H1 (cell line): ENCODE results near the gene GLUL. TPM values are rescaled to one million over a fixed set of nuclear protein-coding genes. Genes with fewer than 3 reads are reported as not detected.

ENCODE experiments used
- CTCF ChIA-PET: fragments of 300-600 bp; sonication (Branson Sonifier 250); formaldehyde crosslinking; loops from one replicate; lab custom pipeline; 2021; ENCODE audit not compliant: partially characterized antibody; lab: Charles Lee
- POLR2A ChIA-PET: fragments of 300-600 bp; sonication (Branson Sonifier 250); formaldehyde crosslinking; loops from one replicate; lab custom pipeline; 2021; ENCODE audit warnings: inconsistent platforms; ENCODE audit not compliant: partially characterized antibody; lab: Charles Lee
- DNase-seq, 2 experiments: peaks; one replicate each; pipeline versions ENCODE4 v3.0.0 to v3.0.0-alpha.2; 2010 to 2022; ENCODE audit warnings: low spot score in 2 of 2, low read depth in 1 of 2, mixed read lengths in 1 of 2
- FAIRE-seq: peaks from 2 replicates; lab custom pipeline; 2011; peaks lifted over from hg19 to GRCh38; lab: Jason Lieb, UNC
- H2AFZ ChIP-seq: 2 replicates; pipeline ENCODE4 v1.8.1; 2012; ENCODE audit warnings: low read length, inconsistent platforms
- H2AK5ac ChIP-seq: 2 replicates; pipeline ENCODE4 v1.6.1; 2013; ENCODE audit warnings: low read depth, low read length
- H2BK120ac ChIP-seq: replicated peaks from 2 replicates; pipeline ENCODE3; 2013; ENCODE audit warnings: low read depth, low read length, inconsistent platforms
- H2BK12ac ChIP-seq: 2 replicates; pipeline ENCODE4 v1.6.1; 2013; ENCODE audit warnings: low read depth, low read length
- H2BK15ac ChIP-seq: 2 replicates; pipeline ENCODE4 v1.6.1; 2013; ENCODE audit warnings: low read length
- H2BK20ac ChIP-seq: 2 replicates; pipeline ENCODE4 v1.6.1; 2013; ENCODE audit warnings: low read length
- H2BK5ac ChIP-seq: 2 replicates; pipeline ENCODE4 v1.6.1; 2013; ENCODE audit warnings: low read depth, low read length
- H3K14ac ChIP-seq: 2 replicates; pipeline ENCODE4 v1.6.1; 2013; ENCODE audit warnings: inconsistent platforms; ENCODE audit not compliant: insufficient read length
- H3K18ac ChIP-seq: 2 replicates; pipeline ENCODE4 v1.6.1; 2013; ENCODE audit warnings: low read length; ENCODE audit errors: extremely low read depth
- H3K23ac ChIP-seq: 2 replicates; pipeline ENCODE4 v1.6.1; 2013; ENCODE audit warnings: inconsistent platforms; ENCODE audit not compliant: insufficient read length
- H3K23me2 ChIP-seq: 2 replicates; pipeline ENCODE4 v1.6.1; 2013; ENCODE audit warnings: low read depth, low read length
- H3K27ac ChIP-seq: 2 replicates; pipeline ENCODE4 v1.6.1; 2011; ENCODE audit warnings: low read depth, low read length, inconsistent platforms
- H3K27me3 ChIP-seq, 4 experiments: replicated peaks in 1 of 4; 1 replicate in 1 of 4; 2 replicates in 3 of 4; pipeline versions ENCODE4 v1.6.1 to v1.8.1; 2011 to 2013; ENCODE audit warnings: low read length in 3 of 4, mild to moderate bottlenecking in 3 of 4, inconsistent platforms in 2 of 4, mixed read lengths in 2 of 4, moderate library complexity in 1 of 4; ENCODE audit not compliant: control insufficient read depth in 3 of 4, insufficient read depth in 3 of 4; ENCODE audit errors: extremely low read depth in 1 of 4
- H3K36me3 ChIP-seq, 4 experiments: 2 replicates each; pipeline versions ENCODE4 v1.6.1 to v1.8.1; 2011 to 2013; ENCODE audit warnings: mild to moderate bottlenecking in 4 of 4, low read length in 3 of 4, moderate library complexity in 2 of 4, control low read depth in 1 of 4, inconsistent platforms in 1 of 4; ENCODE audit not compliant: insufficient read depth in 4 of 4, control insufficient read depth in 2 of 4
- H3K4ac ChIP-seq: replicated peaks from 2 replicates; pipeline ENCODE3; 2013; ENCODE audit warnings: low read length, low read depth, mixed read lengths, inconsistent platforms; ENCODE audit not compliant: insufficient read length
- H3K4me1 ChIP-seq, 4 experiments: replicated peaks in 1 of 4; 1 replicate in 1 of 4; 2 replicates in 3 of 4; pipeline versions ENCODE4 v1.6.1 to v1.8.1; 2011 to 2013; ENCODE audit warnings: low read length in 3 of 4, inconsistent platforms in 2 of 4, mixed read lengths in 1 of 4; ENCODE audit not compliant: insufficient read depth in 4 of 4, control insufficient read depth in 3 of 4
- H3K4me2 ChIP-seq, 2 experiments: 2 replicates each; pipeline versions ENCODE4 v1.6.1 to v1.8.1; 2011 to 2013; ENCODE audit warnings: low read depth in 2 of 2, low read length in 2 of 2, control low read depth in 1 of 2, inconsistent platforms in 1 of 2, mild to moderate bottlenecking in 1 of 2; ENCODE audit not compliant: insufficient read depth in 1 of 2
- H3K4me3 ChIP-seq, 4 experiments: fragments of 200-600, 300-600 bp in 1 of 4; sonication (generic), shearing (Covaris generic), sonication (Bioruptor Twin) in 1 of 4; 2 replicates each; pipeline versions ENCODE4 v1.5.1 to v1.8.1; 2011 to 2016; ENCODE audit warnings: low read length in 4 of 4, low read depth in 3 of 4, control low read depth in 2 of 4, inconsistent platforms in 2 of 4, mild to moderate bottlenecking in 2 of 4, mixed read lengths in 1 of 4, moderate library complexity in 1 of 4; ENCODE audit not compliant: insufficient read depth in 2 of 4; ENCODE audit errors: extremely low read depth in 1 of 4
- H3K56ac ChIP-seq: replicated peaks from 2 replicates; pipeline ENCODE3; 2013; ENCODE audit warnings: low read depth, mild to moderate bottlenecking, mixed read lengths, low read length, inconsistent platforms; ENCODE audit not compliant: insufficient read length
- H3K79me1 ChIP-seq: 2 replicates; pipeline ENCODE4 v1.6.1; 2013; ENCODE audit warnings: low read depth, low read length, control low read depth
- H3K79me2 ChIP-seq, 2 experiments: 2 replicates each; pipeline versions ENCODE4 v1.6.1 to v1.8.1; 2012 to 2013; ENCODE audit warnings: low read length in 2 of 2, mild to moderate bottlenecking in 2 of 2, inconsistent platforms in 1 of 2; ENCODE audit not compliant: insufficient read depth in 2 of 2, control insufficient read depth in 1 of 2
- H3K9ac ChIP-seq, 4 experiments: replicated peaks in 1 of 4; 1 replicate in 1 of 4; 2 replicates in 3 of 4; pipeline versions ENCODE4 v1.6.1 to v1.8.1; 2011 to 2013; ENCODE audit warnings: low read depth in 3 of 4, low read length in 3 of 4, control low read depth in 2 of 4, mild to moderate bottlenecking in 2 of 4, moderate library complexity in 2 of 4, inconsistent platforms in 1 of 4; ENCODE audit errors: extremely low read depth in 1 of 4
- H3K9me3 ChIP-seq, 2 experiments: 2 replicates each; pipeline versions ENCODE4 v1.6.1 to v1.8.1; 2012 to 2013; ENCODE audit warnings: mild to moderate bottlenecking in 2 of 2, moderate library complexity in 2 of 2, control low read depth in 1 of 2, inconsistent platforms in 1 of 2, low read depth in 1 of 2, low read length in 1 of 2, mixed read lengths in 1 of 2; ENCODE audit not compliant: insufficient read depth in 2 of 2
- H4K20me1 ChIP-seq, 2 experiments: replicated peaks in 1 of 2; 2 replicates each; pipeline versions ENCODE3 to v1.8.1; 2011 to 2013; ENCODE audit warnings: inconsistent platforms in 2 of 2, low read length in 2 of 2, mild to moderate bottlenecking in 1 of 2; ENCODE audit not compliant: insufficient read depth in 2 of 2, control insufficient read depth in 1 of 2
- H4K5ac ChIP-seq: 2 replicates; pipeline ENCODE4 v1.6.1; 2013; ENCODE audit warnings: low read length, low read depth, mixed read lengths, inconsistent platforms; ENCODE audit not compliant: insufficient read length
- H4K8ac ChIP-seq: 2 replicates; pipeline ENCODE4 v1.8.0; 2013; ENCODE audit warnings: mild to moderate bottlenecking, moderate library complexity, low read length, inconsistent platforms; ENCODE audit not compliant: insufficient read depth; ENCODE audit errors: extremely low read depth
- H4K91ac ChIP-seq: replicated peaks from 2 replicates; pipeline ENCODE3; 2013; ENCODE audit warnings: low read length, mixed read lengths, inconsistent platforms; ENCODE audit not compliant: insufficient read length
- ATF2 ChIP-seq: IDR thresholded peaks from 2 replicates; pipeline ENCODE4 v1.6.1; 2012; ENCODE audit warnings: low read length, inconsistent platforms
- BRCA1 ChIP-seq: IDR thresholded peaks from 2 replicates; pipeline ENCODE4 v1.6.1; 2012; ENCODE audit warnings: low read depth, low read length, improper control_type of control experiment
- CBX5 ChIP-seq: fragments of 300-800, 300-1000 bp; sonication (generic); IDR thresholded peaks from 2 replicates; pipeline ENCODE4 v1.7.1; 2016; ENCODE audit warnings: antibody characterized with exemption, low read length, low read depth
- EGR1 ChIP-seq: IDR thresholded peaks from 2 replicates; pipeline ENCODE4 v1.6.1; 2011; ENCODE audit warnings: low read depth, low read length, borderline replicate concordance
- EP300 ChIP-seq, 2 experiments: IDR thresholded peaks; 1 replicate in 1 of 2; 2 replicates in 1 of 2; pipeline ENCODE4 v1.6.1; 2011 to 2012; ENCODE audit warnings: low read depth in 2 of 2, low read length in 2 of 2, mild to moderate bottlenecking in 2 of 2, borderline replicate concordance in 1 of 2, inconsistent platforms in 1 of 2, moderate library complexity in 1 of 2
- GABPA ChIP-seq: IDR thresholded peaks from 2 replicates; pipeline ENCODE4 v1.6.1; 2011; ENCODE audit warnings: mild to moderate bottlenecking, low read length, moderate library complexity, borderline replicate concordance; ENCODE audit not compliant: insufficient read depth
- MAX ChIP-seq: IDR thresholded peaks from 2 replicates; pipeline ENCODE4 v1.6.1; 2012; ENCODE audit warnings: inconsistent platforms
- SUZ12 ChIP-seq: fragments of 200-600 bp; sonication (generic); IDR thresholded peaks from 2 replicates; pipeline ENCODE4 v1.6.1; 2012; ENCODE audit warnings: mild to moderate bottlenecking, inconsistent platforms, low read length, moderate library complexity, mixed read lengths
- TAF1 ChIP-seq: IDR thresholded peaks from 2 replicates; pipeline ENCODE4 v1.6.1; 2011; ENCODE audit warnings: mild to moderate bottlenecking, low read depth, low read length
- TCF12 ChIP-seq: IDR thresholded peaks from 2 replicates; pipeline ENCODE4 v1.6.1; 2011; ENCODE audit warnings: low read depth, mild to moderate bottlenecking, low read length
- WGBS, 2 experiments: shearing (Covaris generic) in 1 of 2; methylation state at CpG; one replicate each; pipeline versions ENCODE4 v1.1.6 to v1.1.7; 2013 to 2015; ENCODE audit warnings: low lambda C conversion rate in 2 of 2, mixed read lengths in 2 of 2, inconsistent platforms in 1 of 2, low coverage in 1 of 2, missing lambda C conversion rate in 1 of 2; ENCODE audit not compliant: insufficient replicate concordance in 2 of 2, insufficient coverage in 1 of 2, insufficient read length in 1 of 2; ENCODE audit errors: extremely low coverage in 1 of 2, missing lambda C conversion rate in 1 of 2; 5-methylcytosine and 5-hydroxymethylcytosine counted together
- polyA plus RNA-seq, 7 experiments: library from polyadenylated mRNA; depleted of rRNA in 3 of 7; stranded (reverse) in 5 of 7; unstranded in 2 of 7; fragments of >200 nt in 5 of 7; fragments of 200-250 nt in 2 of 7; gene quantifications; 1 replicate in 5 of 7; 2 replicates in 1 of 7; 4 replicates in 1 of 7; pipeline versions ENCODE4 v1.2.1 to v1.2.3, GENCODE V29; 2011 to 2013; ENCODE audit warnings: missing spikeins in 2 of 7, mixed read lengths in 2 of 7
- total RNA-seq: library from RNA; stranded (reverse); fragmentation: NEBNext Ultra II Directional; extraction: Animal tissue kit (Norgen Biotek cat#: 25700); gene quantifications from 2 replicates; pipeline ENCODE4 v1.2.1, GENCODE V29; 2021

The GLUL gene
- total and polyA plus RNA-seq, 2 of the 8 experiments (the other 6 are each of a cell fraction or from before 2014, with no cell fraction given), result 261 to 453 TPM

- no peak overlapping the region for H2AFZ ChIP-seq
- POLR2A ChIA-PET, result no interaction called here
- H3K9ac ChIP-seq, result no peak overlapping the region
- CTCF ChIA-PET, result interaction anchor here (1.1 to 1.5 kb wide), 3 partner anchors 30 to 352 kb away, joined by 3 read pairs; partner anchors contain the start of gene TEDDM1
- H3K4me1 ChIP-seq, result no peaks in the 10 kb centered on the region
- H3K56ac ChIP-seq, result no peak overlapping the region
- H3K14ac ChIP-seq, result no peak overlapping the region
- no peak overlapping the region for H3K23ac ChIP-seq
- H3K27ac ChIP-seq, result no peak overlapping the region
- H2BK120ac ChIP-seq, result no peak overlapping the region
- H3K36me3 ChIP-seq, result no peaks in the 10 kb centered on the region
- no peak overlapping the region for H2BK15ac ChIP-seq
- no peaks in the 10 kb centered on the region for H3K79me2 ChIP-seq
- DNase-seq, result no peak
- H4K8ac ChIP-seq, result no peak overlapping the region
- no peaks in the 10 kb centered on the region for H3K79me1 ChIP-seq
- H2BK12ac ChIP-seq, result no peak overlapping the region
- no peak overlapping the region for H3K4me2 ChIP-seq
- H4K91ac ChIP-seq, result no peak overlapping the region
- no peaks in the 10 kb centered on the region for H3K9me3 ChIP-seq
- no peak overlapping the region for H4K5ac ChIP-seq
- no peak overlapping the region for H2AK5ac ChIP-seq
- TF ChIP-seq EP300 (IDR thresholded peaks at IDR 0.05; ENCODE audit: borderline replicate concordance in 1 of 2, low read depth in 2 of 2, low read length in 2 of 2) (no peak), SUZ12 (no peak), CBX5 (no peak), EGR1 (no peak), BRCA1 (no peak), TCF12 (no peak), MAX (no peak), TAF1 (no peak), GABPA (no peak), ATF2 (no peak)
- H4K20me1 ChIP-seq, result no peaks in the 10 kb centered on the region
- H2BK20ac ChIP-seq, result no peak overlapping the region
- H3K27me3 ChIP-seq, result no peaks in the 10 kb centered on the region
- no peaks in the 10 kb centered on the region for H3K23me2 ChIP-seq
- no peak overlapping the region for H3K4ac ChIP-seq
- no peak overlapping the region for H2BK5ac ChIP-seq
- whole genome bisulfite sequencing, 2 experiments, result 82% methylated on average over 10 of the region's 11 CpGs; no CpG with 5 or more reads in 1 of the 2 experiments
- H3K18ac ChIP-seq, result no peak overlapping the region
- no peak for FAIRE-seq
- H3K4me3 ChIP-seq, result no peak overlapping the region
Measured at GRCh38 chr1:182430263-182431068, 38.9 kb upstream of the GLUL start.
